Measurements from ENCODE around the gene LITAF.

Gene LITAF

GRCh38 chr16:11550791-11551498 is 35.8 kb downstream of the LITAF start:
- no peak for DNase-seq (ENCODE audit: low spot score)

- DNase-seq (ENCODE audit: low spot score) = no peak
Measured at GRCh38 chr16:11547118-11547916, 39.4 kb downstream of the LITAF start.

- no peak for DNase-seq (ENCODE audit: low spot score)
Measured at GRCh38 chr16:11546608-11547061, 40.1 kb downstream of the LITAF start.

GRCh38 chr16:11543661-11544393 is 42.9 kb downstream of the LITAF start:
- DNase-seq (ENCODE audit: low spot score) = no peak

GRCh38 chr16:11542069-11542744 is 44.5 kb downstream of the LITAF start:
- DNase-seq (ENCODE audit: low spot score) = no peak

GRCh38 chr16:11539641-11540050 is 47.1 kb downstream of the LITAF start:
- no peak for DNase-seq (ENCODE audit: low spot score)

GRCh38 chr16:11538880-11539279 is 47.8 kb downstream of the LITAF start:
- no peak for DNase-seq (ENCODE audit: low spot score)

GRCh38 chr16:11536104-11536866 is 50.4 kb downstream of the LITAF start:
- no peak for DNase-seq (ENCODE audit: low spot score)

- DNase-seq (ENCODE audit: low spot score) = no peak
Measured at GRCh38 chr16:11535494-11535893, 51.2 kb downstream of the LITAF start.

GRCh38 chr16:11534262-11534661 is 52.5 kb downstream of the LITAF start:
- no peak for DNase-seq (ENCODE audit: low spot score)

GRCh38 chr16:11533588-11533987 is 53.1 kb downstream of the LITAF start:
- DNase-seq (ENCODE audit: low spot score) = no peak

GRCh38 chr16:11530171-11530940 is 56.4 kb downstream of the LITAF start:
- no peak for DNase-seq (ENCODE audit: low spot score)

- DNase-seq (ENCODE audit: low spot score) = no peak
Measured at GRCh38 chr16:11529285-11529684, 57.4 kb downstream of the LITAF start.

GRCh38 chr16:11528053-11528452 is 58.7 kb downstream of the LITAF start:
- DNase-seq (ENCODE audit: low spot score) = no peak

- peak; percentile 67 for DNase-seq (ENCODE audit: low spot score)
Measured at GRCh38 chr16:11526655-11527350, 59.9 kb downstream of the LITAF start.

GRCh38 chr16:11524098-11524760 is 62.5 kb downstream of the LITAF start:
- DNase-seq (ENCODE audit: low spot score) = no peak

GRCh38 chr16:11521055-11521454 is 65.7 kb downstream of the LITAF start:
- no peak for DNase-seq (ENCODE audit: low spot score)

- no peak for DNase-seq (ENCODE audit: low spot score)
Measured at GRCh38 chr16:11520442-11520841, 66.3 kb downstream of the LITAF start.

GRCh38 chr16:11517961-11518360 is 68.8 kb downstream of the LITAF start:
- DNase-seq (ENCODE audit: low spot score) = no peak

All from ecto neural progenitor cell (in vitro differentiated cells).